ENCODE measurements around the gene ARHGEF17. TPM values are rescaled to one million over a fixed set of nuclear protein-coding genes. Genes with fewer than 3 reads are reported as not detected.

Gene ARHGEF17
- total RNA-seq, 2 experiments from 2014 or later: 0.05 TPM

- DNase-seq: no peak
- H3K27ac Mint-ChIP-seq: no peak overlapping the region
- POLR2A ChIA-PET: interaction anchor here (0.9 to 1.1 kb wide), 2 partner anchors 12 to 13 kb away, joined by 3 read pairs; partner anchors contain the start of gene RELT
These were observed 81.1 kb downstream of the ARHGEF17 start for GRCh38 chr11:73389134-73389525.

GRCh38 chr11:73389916-73390315, 81.8 kb downstream of the ARHGEF17 start:
- ChIA-PET POLR2A (interaction anchor here (0.9 to 1.1 kb wide), 2 partner anchors 13 to 14 kb away, joined by 3 read pairs; partner anchors contain the start of gene RELT), CTCF (interaction anchor here (0.6 to 2.5 kb wide), 2 partner anchors 39 to 235 kb away, joined by 3 to 14 read pairs; no protein-coding TSS in a partner anchor)
- Mint-ChIP-seq H3K4me1 (peaks cover 41% of the 10 kb centered on the region), H3K36me3 (ENCODE audit: low read depth) (peaks cover 23% of the 10 kb centered on the region), H3K27ac (no peak overlapping the region), H3K4me3 (no peak overlapping the region), H3K27me3 (no peaks in the 10 kb centered on the region), H3K9me3 (no peaks in the 10 kb centered on the region)
- DNase-seq: no peak

More at GRCh38 chr11:73389134-73389525, 81.1 kb downstream of the ARHGEF17 start:
- no peaks in the 10 kb centered on the region for H3K9me3 Mint-ChIP-seq
- H3K4me1 Mint-ChIP-seq: peaks cover 49% of the 10 kb centered on the region
- CTCF ChIA-PET: interaction anchor here (2.5 kb wide), 1 partner anchor 38 kb away, joined by 14 read pairs; no protein-coding TSS in a partner anchor
- H3K36me3 Mint-ChIP-seq (ENCODE audit: low read depth): peaks cover 26% of the 10 kb centered on the region
- no peaks in the 10 kb centered on the region for H3K27me3 Mint-ChIP-seq
- no peak overlapping the region for H3K4me3 Mint-ChIP-seq

- Mint-ChIP-seq H3K9me3 (no peaks in the 10 kb centered on the region), H3K27me3 (no peaks in the 10 kb centered on the region), H3K4me1 (peaks cover 31% of the 10 kb centered on the region), H3K4me3 (no peak overlapping the region), H3K27ac (no peak overlapping the region), H3K36me3 (ENCODE audit: low read depth) (peaks cover 28% of the 10 kb centered on the region)
- ChIA-PET CTCF (interaction anchor here (2.5 kb wide), 1 partner anchor 40 kb away, joined by 14 read pairs; no protein-coding TSS in a partner anchor), POLR2A (no interaction called here)
- no peak for DNase-seq
These were observed 82.8 kb downstream of the ARHGEF17 start for GRCh38 chr11:73390601-73391565.

GRCh38 chr11:73391665-73392064, 83.6 kb downstream of the ARHGEF17 start:
- Mint-ChIP-seq H3K27ac (no peak overlapping the region), H3K27me3 (no peaks in the 10 kb centered on the region), H3K4me3 (no peak overlapping the region), H3K9me3 (no peaks in the 10 kb centered on the region), H3K36me3 (ENCODE audit: low read depth) (peaks cover 32% of the 10 kb centered on the region), H3K4me1 (peaks cover 23% of the 10 kb centered on the region)
- POLR2A ChIA-PET: no interaction called here
- CTCF ChIA-PET: interaction anchor here (1.1 to 2.8 kb wide), 2 partner anchors 41 to 54 kb away, joined by 5 to 106 read pairs; no protein-coding TSS in a partner anchor
- no peak for DNase-seq

- H3K27me3 Mint-ChIP-seq: no peaks in the 10 kb centered on the region
- ChIA-PET CTCF (interaction anchor here (0.6 to 2.8 kb wide), 12 partner anchors 7 to 268 kb away, joined by 3 to 106 read pairs (median 5); no protein-coding TSS in a partner anchor), POLR2A (interaction anchor here (1.1 to 1.5 kb wide), 2 partner anchors 36 to 41 kb away, joined by 3 to 18 read pairs; no protein-coding TSS in a partner anchor)
- H3K36me3 Mint-ChIP-seq (ENCODE audit: low read depth): peaks cover 37% of the 10 kb centered on the region
- peaks cover 16% of the 10 kb centered on the region for H3K4me1 Mint-ChIP-seq
- DNase-seq: no peak
- no peak overlapping the region for H3K27ac Mint-ChIP-seq
- H3K4me3 Mint-ChIP-seq: no peak overlapping the region
- no peaks in the 10 kb centered on the region for H3K9me3 Mint-ChIP-seq
These were observed 84.3 kb downstream of the ARHGEF17 start for GRCh38 chr11:73392108-73393010.

- no peaks in the 10 kb centered on the region for H3K27me3 Mint-ChIP-seq
- ChIA-PET POLR2A (interaction anchor here (1.0 to 1.5 kb wide), 4 partner anchors 13 to 42 kb away, joined by 3 to 18 read pairs (median 4); no protein-coding TSS in a partner anchor), CTCF (interaction anchor here (0.6 to 2.8 kb wide), 13 partner anchors 8 to 267 kb away, joined by 3 to 106 read pairs (median 5); no protein-coding TSS in a partner anchor)
- no peak for DNase-seq
- peaks cover 14% of the 10 kb centered on the region for H3K4me1 Mint-ChIP-seq
- no peak overlapping the region for H3K27ac Mint-ChIP-seq
- no peaks in the 10 kb centered on the region for H3K9me3 Mint-ChIP-seq
- peaks cover 38% of the 10 kb centered on the region for H3K36me3 Mint-ChIP-seq (ENCODE audit: low read depth)
- no peak overlapping the region for H3K4me3 Mint-ChIP-seq
These were observed 84.9 kb downstream of the ARHGEF17 start for GRCh38 chr11:73393011-73393380.

GRCh38 chr11:73393479-73394415, 85.7 kb downstream of the ARHGEF17 start:
- Mint-ChIP-seq H3K9me3 (no peaks in the 10 kb centered on the region), H3K4me1 (peaks cover 10% of the 10 kb centered on the region), H3K27ac (no peak overlapping the region), H3K4me3 (no peak overlapping the region), H3K27me3 (no peaks in the 10 kb centered on the region), H3K36me3 (ENCODE audit: low read depth) (peaks cover 34% of the 10 kb centered on the region)
- peak; percentile 71 for DNase-seq
- ChIA-PET CTCF (interaction anchor here (0.6 to 2.8 kb wide), 16 partner anchors 8 to 271 kb away, joined by 3 to 106 read pairs (median 4); no protein-coding TSS in a partner anchor), POLR2A (interaction anchor here (1.0 to 1.5 kb wide), 4 partner anchors 14 to 43 kb away, joined by 3 to 18 read pairs (median 4); no protein-coding TSS in a partner anchor)

GRCh38 chr11:73394416-73395296, 86.6 kb downstream of the ARHGEF17 start:
- Mint-ChIP-seq H3K4me3 (no peak overlapping the region), H3K9me3 (no peaks in the 10 kb centered on the region), H3K36me3 (ENCODE audit: low read depth) (peaks cover 36% of the 10 kb centered on the region), H3K4me1 (peaks cover 6% of the 10 kb centered on the region), H3K27me3 (no peaks in the 10 kb centered on the region), H3K27ac (no peak overlapping the region)
- DNase-seq: no peak
- POLR2A ChIA-PET: no interaction called here
- CTCF ChIA-PET: interaction anchor here (2.0 to 2.8 kb wide), 2 partner anchors 12 to 44 kb away, joined by 8 to 106 read pairs; no protein-coding TSS in a partner anchor

- H3K36me3 Mint-ChIP-seq (ENCODE audit: low read depth): peaks cover 32% of the 10 kb centered on the region
- no peak for DNase-seq
- H3K4me1 Mint-ChIP-seq: peaks cover 2% of the 10 kb centered on the region
- H3K9me3 Mint-ChIP-seq: no peaks in the 10 kb centered on the region
- H3K27me3 Mint-ChIP-seq: no peaks in the 10 kb centered on the region
- H3K4me3 Mint-ChIP-seq: no peak overlapping the region
- POLR2A ChIA-PET: interaction anchor here (1.0 to 2.1 kb wide), 3 partner anchors 20 to 45 kb away, joined by 3 to 5 read pairs (median 4); no protein-coding TSS in a partner anchor
- CTCF ChIA-PET: interaction anchor here (1.0 to 2.2 kb wide), 4 partner anchors 11 to 101 kb away, joined by 3 to 20 read pairs (median 6); no protein-coding TSS in a partner anchor
- H3K27ac Mint-ChIP-seq: no peak overlapping the region
These were observed 87.5 kb downstream of the ARHGEF17 start for GRCh38 chr11:73395297-73396208.

Measured in activated CD4-positive, alpha-beta memory T cell treated with anti-CD3 and anti-CD28 coated beads, Interleukin-2, amount 10 ng/mL, durations not matched to agents 7 days and 5 days (primary cell).